ENCODE measurements around the gene NKAIN4.

Gene NKAIN4

DNA sequence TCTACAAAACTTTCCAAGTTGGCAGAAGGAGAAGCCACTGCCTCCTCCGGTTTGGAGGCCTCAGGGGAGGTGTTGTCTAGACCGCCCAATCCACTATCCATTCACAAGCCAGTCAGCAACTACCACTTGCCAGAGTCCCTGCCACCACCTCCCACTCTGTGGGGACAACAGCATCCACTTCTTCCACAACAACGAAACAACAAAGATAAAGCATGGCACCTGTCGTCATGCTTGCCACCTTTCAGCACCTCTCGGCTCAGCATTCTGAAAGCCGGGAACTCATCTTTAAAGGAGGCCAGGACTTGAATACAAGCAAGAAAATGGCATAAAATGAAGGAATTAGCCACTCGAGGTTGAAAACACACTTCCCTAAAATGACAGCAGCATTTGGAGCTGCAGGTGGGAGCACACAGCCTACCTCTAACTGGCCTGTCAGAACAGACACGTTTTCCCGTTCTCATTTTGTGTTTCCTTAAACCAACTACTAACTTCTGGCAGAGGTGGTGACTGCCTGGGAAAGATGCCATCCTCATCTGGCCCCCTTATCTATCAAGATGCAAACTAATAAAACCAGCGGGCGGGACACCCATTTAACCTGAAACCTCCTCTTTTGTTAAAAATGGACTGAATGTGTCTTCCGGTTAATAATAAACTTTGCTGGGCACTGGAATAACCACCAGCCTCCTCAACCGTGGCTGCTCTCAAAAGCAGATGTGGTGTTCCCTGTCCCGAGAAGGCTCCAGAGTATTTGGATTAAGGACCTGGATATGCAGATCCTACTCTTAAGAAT, 60.1 kb downstream of the NKAIN4 start:
- no peak for DNase-seq (ENCODE audit: low read depth in 2 of 2)

DNA sequence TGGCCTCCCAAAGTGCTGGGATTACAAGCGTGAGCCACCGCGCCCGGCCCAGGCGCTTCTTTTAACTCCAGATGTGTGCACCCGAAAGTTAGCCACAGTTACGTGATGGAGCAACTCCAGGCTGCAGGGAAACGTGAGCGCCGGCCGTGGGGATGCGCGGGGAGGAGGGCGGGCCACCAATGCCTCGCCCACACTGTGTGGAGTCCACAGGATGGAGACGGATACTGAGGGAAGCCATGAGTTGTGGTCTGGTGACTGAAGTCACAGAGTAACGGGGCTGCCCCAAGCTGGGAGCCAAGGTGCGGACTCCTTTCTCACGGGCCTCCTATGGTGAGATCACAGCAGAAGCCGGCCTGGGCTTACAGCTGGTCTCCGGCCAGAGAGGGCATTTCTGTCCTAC, 61.5 kb downstream of the NKAIN4 start:
- DNase-seq (ENCODE audit: low read depth in 2 of 2): no peak

DNA sequence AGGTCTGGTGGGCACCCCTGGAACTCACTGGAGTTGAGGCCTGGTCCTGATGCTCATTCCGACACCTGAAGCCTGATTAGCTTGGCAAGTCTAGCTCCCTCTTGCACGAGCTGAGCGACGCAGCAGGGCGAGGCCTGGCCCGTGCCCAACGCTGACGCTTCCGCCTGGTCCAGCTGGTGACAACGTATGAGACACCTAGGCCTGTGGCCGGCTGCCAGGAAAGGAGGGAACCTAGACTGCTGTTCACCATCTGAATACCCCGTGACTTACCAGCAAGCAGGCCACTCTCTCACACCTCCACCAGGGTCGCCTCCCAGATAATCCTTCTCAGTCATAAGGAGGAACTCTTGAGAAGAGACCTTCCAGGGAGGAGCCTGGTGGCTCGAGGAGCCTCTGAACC, 62.9 kb downstream of the NKAIN4 start:
- DNase-seq (ENCODE audit: low read depth in 2 of 2): no peak

DNA sequence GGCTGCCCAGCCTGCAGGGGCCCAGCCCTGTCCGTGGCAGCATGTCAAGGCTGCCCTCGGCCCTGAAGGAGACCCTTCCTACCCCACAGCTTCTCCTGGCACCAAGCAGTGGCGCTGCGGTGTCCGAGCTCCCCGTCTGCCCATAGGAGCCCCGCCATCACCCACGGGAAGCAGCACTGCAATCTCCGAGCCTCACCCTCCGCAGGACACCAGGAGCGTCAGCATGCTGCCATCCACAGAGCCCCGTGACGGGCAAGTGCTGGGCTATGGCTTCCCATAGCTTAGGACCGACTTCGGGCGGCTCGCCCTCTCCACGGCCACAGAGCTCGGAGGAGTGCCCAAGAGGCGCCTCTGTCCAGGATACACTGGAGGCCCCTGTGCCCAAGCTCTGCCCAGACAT, 63.4 kb downstream of the NKAIN4 start:
- DNase-seq (ENCODE audit: low read depth in 2 of 2): no peak
